Stimulated activated CD4-positive, alpha-beta T cell treated with anti-CD3 and anti-CD28 coated beads, Interleukin-4, amount 100 ng/mL, for 4 hours (primary cell): ENCODE data around the gene SEC24D.
A peak's percentile ranks its signal among the peaks of the same experiment; 100 is the strongest.
"Not testable (repeated sequence)": the region's sequence is repeated elsewhere in the genome, so short reads cannot be mapped to it uniquely, and the experiment has no call there.

ENCODE experiments used
- DNase-seq, 2 experiments: peaks; one replicate each; pipeline ENCODE4 v3.0.0-alpha.2; 2020

SEC24D gene

GRCh38 chr4:118835571-118836300, at the start of gene SEC24D:
TSS of gene SEC24D (minus strand) at chr4:118836126. CDS start at chr4:118833696, 2,430 bp downstream.
- DNase-seq = peak; percentile 78 to 85

GRCh38 chr4:118884716-118885115, 48.8 kb upstream of the SEC24D start:
- DNase-seq = no peak

GRCh38 chr4:118883861-118884260, 47.9 kb upstream of the SEC24D start:
- DNase-seq = no peak

GRCh38 chr4:118881512-118882146, 45.7 kb upstream of the SEC24D start:
- DNase-seq = no peak

GRCh38 chr4:118879409-118879808, 43.5 kb upstream of the SEC24D start:
- no peak for DNase-seq

- not testable (repeated sequence) for DNase-seq
Observed at GRCh38 chr4:118878507-118878906, 42.6 kb upstream of the SEC24D start.

- DNase-seq = no peak
Observed at GRCh38 chr4:118877797-118878196, 41.9 kb upstream of the SEC24D start.

GRCh38 chr4:118872181-118872580, 36.3 kb upstream of the SEC24D start:
- DNase-seq = no peak

- DNase-seq = no peak
Observed at GRCh38 chr4:118869808-118870342, 33.9 kb upstream of the SEC24D start.

GRCh38 chr4:118867311-118868067, 31.6 kb upstream of the SEC24D start:
- DNase-seq = no peak

GRCh38 chr4:118866442-118866841, 30.5 kb upstream of the SEC24D start:
- no peak for DNase-seq

- DNase-seq = no peak
Observed at GRCh38 chr4:118865091-118865708, 29.3 kb upstream of the SEC24D start.

GRCh38 chr4:118858779-118859178, 22.9 kb upstream of the SEC24D start:
- DNase-seq = no peak

- no peak for DNase-seq
Observed at GRCh38 chr4:118857760-118858159, 21.8 kb upstream of the SEC24D start.

- DNase-seq = peak in 1 of 2 experiments; percentile 46
Observed at GRCh38 chr4:118850488-118851173, 14.7 kb upstream of the SEC24D start.

GRCh38 chr4:118849867-118850487, 14.1 kb upstream of the SEC24D start:
- DNase-seq = no peak

- no peak for DNase-seq
Observed at GRCh38 chr4:118848901-118849300, 13.0 kb upstream of the SEC24D start.

- DNase-seq = no peak
Observed at GRCh38 chr4:118848242-118848641, 12.3 kb upstream of the SEC24D start.

- no peak for DNase-seq
Observed at GRCh38 chr4:118846979-118847378, 11.1 kb upstream of the SEC24D start.

GRCh38 chr4:118845552-118846050, 9.7 kb upstream of the SEC24D start:
- no peak for DNase-seq

GRCh38 chr4:118843237-118843636, 7.3 kb upstream of the SEC24D start:
- DNase-seq = no peak

GRCh38 chr4:118842055-118842454, 6.1 kb upstream of the SEC24D start:
- no peak for DNase-seq
